H1 (cell line): Measurements from ENCODE around the gene SMIM5. TPM values are rescaled to one million over a fixed set of nuclear protein-coding genes. Genes with fewer than 3 reads are reported as not detected.

Experiments
- CTCF ChIA-PET: fragments of 300-600 bp; sonication (Branson Sonifier 250); formaldehyde crosslinking; loops from one replicate; lab custom pipeline; 2021; ENCODE audit not compliant: partially characterized antibody; lab: Charles Lee
- POLR2A ChIA-PET: fragments of 300-600 bp; sonication (Branson Sonifier 250); formaldehyde crosslinking; loops from one replicate; lab custom pipeline; 2021; ENCODE audit warnings: inconsistent platforms; ENCODE audit not compliant: partially characterized antibody; lab: Charles Lee
- DNase-seq, 2 experiments: peaks; one replicate each; pipeline versions ENCODE4 v3.0.0 to v3.0.0-alpha.2; 2010 to 2022; ENCODE audit warnings: low spot score in 2 of 2, low read depth in 1 of 2, mixed read lengths in 1 of 2
- FAIRE-seq: peaks from 2 replicates; lab custom pipeline; 2011; peaks lifted over from hg19 to GRCh38; lab: Jason Lieb, UNC
- H2AFZ ChIP-seq: 2 replicates; pipeline ENCODE4 v1.8.1; 2012; ENCODE audit warnings: low read length, inconsistent platforms
- H2AK5ac ChIP-seq: 2 replicates; pipeline ENCODE4 v1.6.1; 2013; ENCODE audit warnings: low read depth, low read length
- H2BK120ac ChIP-seq: replicated peaks from 2 replicates; pipeline ENCODE3; 2013; ENCODE audit warnings: low read depth, low read length, inconsistent platforms
- H2BK12ac ChIP-seq: 2 replicates; pipeline ENCODE4 v1.6.1; 2013; ENCODE audit warnings: low read depth, low read length
- H2BK15ac ChIP-seq: 2 replicates; pipeline ENCODE4 v1.6.1; 2013; ENCODE audit warnings: low read length
- H2BK20ac ChIP-seq: 2 replicates; pipeline ENCODE4 v1.6.1; 2013; ENCODE audit warnings: low read length
- H2BK5ac ChIP-seq: 2 replicates; pipeline ENCODE4 v1.6.1; 2013; ENCODE audit warnings: low read depth, low read length
- H3K14ac ChIP-seq: 2 replicates; pipeline ENCODE4 v1.6.1; 2013; ENCODE audit warnings: inconsistent platforms; ENCODE audit not compliant: insufficient read length
- H3K18ac ChIP-seq: 2 replicates; pipeline ENCODE4 v1.6.1; 2013; ENCODE audit warnings: low read length; ENCODE audit errors: extremely low read depth
- H3K23ac ChIP-seq: 2 replicates; pipeline ENCODE4 v1.6.1; 2013; ENCODE audit warnings: inconsistent platforms; ENCODE audit not compliant: insufficient read length
- H3K23me2 ChIP-seq: 2 replicates; pipeline ENCODE4 v1.6.1; 2013; ENCODE audit warnings: low read depth, low read length
- H3K27ac ChIP-seq: 2 replicates; pipeline ENCODE4 v1.6.1; 2011; ENCODE audit warnings: low read depth, low read length, inconsistent platforms
- H3K27me3 ChIP-seq, 4 experiments: replicated peaks in 1 of 4; 1 replicate in 1 of 4; 2 replicates in 3 of 4; pipeline versions ENCODE4 v1.6.1 to v1.8.1; 2011 to 2013; ENCODE audit warnings: low read length in 3 of 4, mild to moderate bottlenecking in 3 of 4, inconsistent platforms in 2 of 4, mixed read lengths in 2 of 4, moderate library complexity in 1 of 4; ENCODE audit not compliant: control insufficient read depth in 3 of 4, insufficient read depth in 3 of 4; ENCODE audit errors: extremely low read depth in 1 of 4
- H3K36me3 ChIP-seq, 4 experiments: 2 replicates each; pipeline versions ENCODE4 v1.6.1 to v1.8.1; 2011 to 2013; ENCODE audit warnings: mild to moderate bottlenecking in 4 of 4, low read length in 3 of 4, moderate library complexity in 2 of 4, control low read depth in 1 of 4, inconsistent platforms in 1 of 4; ENCODE audit not compliant: insufficient read depth in 4 of 4, control insufficient read depth in 2 of 4
- H3K4ac ChIP-seq: replicated peaks from 2 replicates; pipeline ENCODE3; 2013; ENCODE audit warnings: low read length, low read depth, mixed read lengths, inconsistent platforms; ENCODE audit not compliant: insufficient read length
- H3K4me1 ChIP-seq, 4 experiments: replicated peaks in 1 of 4; 1 replicate in 1 of 4; 2 replicates in 3 of 4; pipeline versions ENCODE4 v1.6.1 to v1.8.1; 2011 to 2013; ENCODE audit warnings: low read length in 3 of 4, inconsistent platforms in 2 of 4, mixed read lengths in 1 of 4; ENCODE audit not compliant: insufficient read depth in 4 of 4, control insufficient read depth in 3 of 4
- H3K4me2 ChIP-seq, 2 experiments: 2 replicates each; pipeline versions ENCODE4 v1.6.1 to v1.8.1; 2011 to 2013; ENCODE audit warnings: low read depth in 2 of 2, low read length in 2 of 2, control low read depth in 1 of 2, inconsistent platforms in 1 of 2, mild to moderate bottlenecking in 1 of 2; ENCODE audit not compliant: insufficient read depth in 1 of 2
- H3K4me3 ChIP-seq, 4 experiments: fragments of 200-600, 300-600 bp in 1 of 4; sonication (generic), shearing (Covaris generic), sonication (Bioruptor Twin) in 1 of 4; 2 replicates each; pipeline versions ENCODE4 v1.5.1 to v1.8.1; 2011 to 2016; ENCODE audit warnings: low read length in 4 of 4, low read depth in 3 of 4, control low read depth in 2 of 4, inconsistent platforms in 2 of 4, mild to moderate bottlenecking in 2 of 4, mixed read lengths in 1 of 4, moderate library complexity in 1 of 4; ENCODE audit not compliant: insufficient read depth in 2 of 4; ENCODE audit errors: extremely low read depth in 1 of 4
- H3K56ac ChIP-seq: replicated peaks from 2 replicates; pipeline ENCODE3; 2013; ENCODE audit warnings: low read depth, mild to moderate bottlenecking, mixed read lengths, low read length, inconsistent platforms; ENCODE audit not compliant: insufficient read length
- H3K79me1 ChIP-seq: 2 replicates; pipeline ENCODE4 v1.6.1; 2013; ENCODE audit warnings: low read depth, low read length, control low read depth
- H3K79me2 ChIP-seq, 2 experiments: 2 replicates each; pipeline versions ENCODE4 v1.6.1 to v1.8.1; 2012 to 2013; ENCODE audit warnings: low read length in 2 of 2, mild to moderate bottlenecking in 2 of 2, inconsistent platforms in 1 of 2; ENCODE audit not compliant: insufficient read depth in 2 of 2, control insufficient read depth in 1 of 2
- H3K9ac ChIP-seq, 4 experiments: replicated peaks in 1 of 4; 1 replicate in 1 of 4; 2 replicates in 3 of 4; pipeline versions ENCODE4 v1.6.1 to v1.8.1; 2011 to 2013; ENCODE audit warnings: low read depth in 3 of 4, low read length in 3 of 4, control low read depth in 2 of 4, mild to moderate bottlenecking in 2 of 4, moderate library complexity in 2 of 4, inconsistent platforms in 1 of 4; ENCODE audit errors: extremely low read depth in 1 of 4
- H3K9me3 ChIP-seq, 2 experiments: 2 replicates each; pipeline versions ENCODE4 v1.6.1 to v1.8.1; 2012 to 2013; ENCODE audit warnings: mild to moderate bottlenecking in 2 of 2, moderate library complexity in 2 of 2, control low read depth in 1 of 2, inconsistent platforms in 1 of 2, low read depth in 1 of 2, low read length in 1 of 2, mixed read lengths in 1 of 2; ENCODE audit not compliant: insufficient read depth in 2 of 2
- H4K20me1 ChIP-seq, 2 experiments: replicated peaks in 1 of 2; 2 replicates each; pipeline versions ENCODE3 to v1.8.1; 2011 to 2013; ENCODE audit warnings: inconsistent platforms in 2 of 2, low read length in 2 of 2, mild to moderate bottlenecking in 1 of 2; ENCODE audit not compliant: insufficient read depth in 2 of 2, control insufficient read depth in 1 of 2
- H4K5ac ChIP-seq: 2 replicates; pipeline ENCODE4 v1.6.1; 2013; ENCODE audit warnings: low read length, low read depth, mixed read lengths, inconsistent platforms; ENCODE audit not compliant: insufficient read length
- H4K8ac ChIP-seq: 2 replicates; pipeline ENCODE4 v1.8.0; 2013; ENCODE audit warnings: mild to moderate bottlenecking, moderate library complexity, low read length, inconsistent platforms; ENCODE audit not compliant: insufficient read depth; ENCODE audit errors: extremely low read depth
- H4K91ac ChIP-seq: replicated peaks from 2 replicates; pipeline ENCODE3; 2013; ENCODE audit warnings: low read length, mixed read lengths, inconsistent platforms; ENCODE audit not compliant: insufficient read length
- ATF3 ChIP-seq: IDR thresholded peaks from 2 replicates; pipeline ENCODE4 v1.6.1; 2011; ENCODE audit warnings: low read depth, mild to moderate bottlenecking, low read length; ENCODE audit not compliant: insufficient read depth
- CTCF ChIP-seq, 3 experiments: IDR thresholded peaks; 1 replicate in 2 of 3; 2 replicates in 1 of 3; pipeline versions ENCODE4 v1.5.1 to v1.6.1; 2011; ENCODE audit warnings: low read length in 3 of 3, mild to moderate bottlenecking in 3 of 3, inconsistent platforms in 2 of 3, low read depth in 1 of 3, moderate library complexity in 1 of 3; ENCODE audit not compliant: insufficient read depth in 1 of 3; ENCODE audit errors: control extremely low read depth in 1 of 3
- GABPA ChIP-seq: IDR thresholded peaks from 2 replicates; pipeline ENCODE4 v1.6.1; 2011; ENCODE audit warnings: mild to moderate bottlenecking, low read length, moderate library complexity, borderline replicate concordance; ENCODE audit not compliant: insufficient read depth
- JUND ChIP-seq: IDR thresholded peaks from 2 replicates; pipeline ENCODE4 v1.6.1; 2011; ENCODE audit warnings: mild to moderate bottlenecking, improper control_type of control experiment, low read length
- POU5F1 ChIP-seq: IDR thresholded peaks from 2 replicates; pipeline ENCODE4 v1.6.1; 2011; ENCODE audit warnings: low read depth, mild to moderate bottlenecking, low read length, moderate library complexity
- SAP30 ChIP-seq: fragments of 300-600 bp; sonication (generic); IDR thresholded peaks from 2 replicates; pipeline ENCODE4 v1.7.1; 2012; ENCODE audit warnings: low read length, moderate library complexity, mild to moderate bottlenecking, inconsistent platforms; ENCODE audit not compliant: insufficient read depth, insufficient replicate concordance
- TBP ChIP-seq: IDR thresholded peaks from 2 replicates; pipeline ENCODE4 v1.6.1; 2011; ENCODE audit warnings: low read depth, low read length, improper control_type of control experiment
- TEAD4 ChIP-seq: IDR thresholded peaks from 2 replicates; pipeline ENCODE4 v1.6.1; 2012; ENCODE audit warnings: low read depth, low read length, inconsistent platforms, mixed read lengths
- USF2 ChIP-seq: IDR thresholded peaks from 2 replicates; pipeline ENCODE4 v1.6.1; 2011; ENCODE audit warnings: low read length, improper control_type of control experiment
- WGBS, 2 experiments: shearing (Covaris generic) in 1 of 2; methylation state at CpG; one replicate each; pipeline versions ENCODE4 v1.1.6 to v1.1.7; 2013 to 2015; ENCODE audit warnings: low lambda C conversion rate in 2 of 2, mixed read lengths in 2 of 2, inconsistent platforms in 1 of 2, low coverage in 1 of 2, missing lambda C conversion rate in 1 of 2; ENCODE audit not compliant: insufficient replicate concordance in 2 of 2, insufficient coverage in 1 of 2, insufficient read length in 1 of 2; ENCODE audit errors: extremely low coverage in 1 of 2, missing lambda C conversion rate in 1 of 2; 5-methylcytosine and 5-hydroxymethylcytosine counted together
- polyA plus RNA-seq, 7 experiments: library from polyadenylated mRNA; depleted of rRNA in 3 of 7; stranded (reverse) in 5 of 7; unstranded in 2 of 7; fragments of >200 nt in 5 of 7; fragments of 200-250 nt in 2 of 7; gene quantifications; 1 replicate in 5 of 7; 2 replicates in 1 of 7; 4 replicates in 1 of 7; pipeline versions ENCODE4 v1.2.1 to v1.2.3, GENCODE V29; 2011 to 2013; ENCODE audit warnings: missing spikeins in 2 of 7, mixed read lengths in 2 of 7
- total RNA-seq: library from RNA; stranded (reverse); fragmentation: NEBNext Ultra II Directional; extraction: Animal tissue kit (Norgen Biotek cat#: 25700); gene quantifications from 2 replicates; pipeline ENCODE4 v1.2.1, GENCODE V29; 2021

SMIM5 gene
- total and polyA plus RNA-seq, 2 of the 8 experiments (the other 6 are each of a cell fraction or from before 2014, with no cell fraction given): not detected

- Histone ChIP-seq H3K79me1 (no peaks in the 10 kb centered on the region), H3K36me3 (no peaks in the 10 kb centered on the region), H3K23me2 (peaks cover 14% of the 10 kb centered on the region; the same call in 1 of the 2 replicates), H2BK20ac (no peak overlapping the region), H4K8ac (peak overlapping the region; percentile 41; the same call in 1 of the 2 replicates), H3K4me3 (no peak overlapping the region), H3K9ac (no peak overlapping the region), H3K9me3 (no peaks in the 10 kb centered on the region; a peak in 1 of 4 replicates), H3K27ac (no peak overlapping the region), H4K5ac (no peak overlapping the region), H4K20me1 (no peaks in the 10 kb centered on the region), H3K4me1 (peaks cover 0 to 6% (median 2%) of the 10 kb centered on the region in 4 experiments; a peak in 5 of 7 replicates), H3K56ac (no peak overlapping the region), H2AFZ (no peak overlapping the region), H3K18ac (no peak overlapping the region), H2BK5ac (no peak overlapping the region), H3K4me2 (no peak overlapping the region), H3K14ac (no peak overlapping the region), H2AK5ac (peak overlapping the region; percentile 15; the same call in 1 of the 2 replicates), H3K23ac (no peak overlapping the region), H2BK120ac (no peak overlapping the region), H2BK12ac (no peak overlapping the region), H3K79me2 (no peaks in the 10 kb centered on the region), H2BK15ac (no peak overlapping the region), H3K4ac (no peak overlapping the region), H3K27me3 (peaks cover 0 to 13% (median 1%) of the 10 kb centered on the region in 4 experiments; a peak in 3 of 7 replicates), H4K91ac (no peak overlapping the region)
- CTCF ChIA-PET: interaction anchor here (0.8 to 1.9 kb wide), 3 partner anchors 17 to 65 kb away, joined by 3 to 7 read pairs (median 5); partner anchors contain the start of gene SMIM5
- FAIRE-seq (no peak), DNase-seq (no peak)
- POLR2A ChIA-PET: interaction anchor here (0.6 kb wide), 1 partner anchor 133 kb away, joined by 3 read pairs; no protein-coding TSS in a partner anchor
- 83% methylated on average over 7 of the region's 7 CpGs; no CpG with 5 or more reads in 1 of the 2 experiments for WGBS, 2 experiments
- no peak for TF ChIP-seq GABPA
- TF ChIP-seq SAP30: no peak
- no peak for TF ChIP-seq TEAD4
- TF ChIP-seq TBP: no peak
- TF ChIP-seq ATF3: no peak
- TF ChIP-seq USF2: no peak
- TF ChIP-seq CTCF (IDR thresholded peaks at IDR 0.05; ENCODE audit: control extremely low read depth in 1 of 3, insufficient read depth in 1 of 3, low read depth in 1 of 3, low read length in 3 of 3): no peak
- no peak for TF ChIP-seq POU5F1
- TF ChIP-seq JUND: no peak
These were observed 48.4 kb upstream of the SMIM5 start for GRCh38 chr17:75584849-75585175.
